Body of pancreas (tissue), 4 donors: Measurements from ENCODE around the gene TMEM38A.

Source experiments
- POLR2A ChIP-seq, 3 donors: fragments of 450-650 bp; IDR thresholded peaks; one replicate each; pipeline ENCODE4 v1.6.1; 2016; ENCODE audit warnings: antibody characterized with exemption in 3 of 3, mild to moderate bottlenecking in 2 of 3
- TF ChIP-seq, protein P1 (sequence below), 7 experiments: fragments of 450-650 bp in 4 of 7; fragments of 200-600 bp in 3 of 7; sonication (generic) in 3 of 7; IDR thresholded peaks; one replicate each; pipeline ENCODE4 v1.5.1; 2016 to 2019; ENCODE audit warnings: antibody characterized with exemption in 7 of 7

DNA sequence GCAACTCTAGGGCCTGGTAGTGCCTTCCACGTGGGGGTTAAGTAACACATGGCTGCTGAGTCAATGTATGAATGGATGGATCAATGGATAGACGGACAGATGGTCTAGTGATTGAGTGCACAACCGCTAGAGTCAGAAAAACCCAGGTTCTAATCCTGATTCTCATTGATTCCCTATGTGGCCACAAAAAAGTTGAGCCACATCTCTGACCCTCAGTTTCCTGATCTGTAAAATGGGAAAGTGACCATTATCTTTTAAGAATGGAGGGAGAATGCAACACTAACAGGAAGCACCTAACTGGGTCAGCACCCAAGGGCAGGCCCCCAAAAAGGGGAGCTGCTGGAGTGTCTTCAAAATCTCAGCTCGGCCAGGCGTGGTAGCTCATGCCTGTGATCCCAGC lies 3.6 kb upstream of the TMEM38A start:
- TF ChIP-seq, protein P1, sequence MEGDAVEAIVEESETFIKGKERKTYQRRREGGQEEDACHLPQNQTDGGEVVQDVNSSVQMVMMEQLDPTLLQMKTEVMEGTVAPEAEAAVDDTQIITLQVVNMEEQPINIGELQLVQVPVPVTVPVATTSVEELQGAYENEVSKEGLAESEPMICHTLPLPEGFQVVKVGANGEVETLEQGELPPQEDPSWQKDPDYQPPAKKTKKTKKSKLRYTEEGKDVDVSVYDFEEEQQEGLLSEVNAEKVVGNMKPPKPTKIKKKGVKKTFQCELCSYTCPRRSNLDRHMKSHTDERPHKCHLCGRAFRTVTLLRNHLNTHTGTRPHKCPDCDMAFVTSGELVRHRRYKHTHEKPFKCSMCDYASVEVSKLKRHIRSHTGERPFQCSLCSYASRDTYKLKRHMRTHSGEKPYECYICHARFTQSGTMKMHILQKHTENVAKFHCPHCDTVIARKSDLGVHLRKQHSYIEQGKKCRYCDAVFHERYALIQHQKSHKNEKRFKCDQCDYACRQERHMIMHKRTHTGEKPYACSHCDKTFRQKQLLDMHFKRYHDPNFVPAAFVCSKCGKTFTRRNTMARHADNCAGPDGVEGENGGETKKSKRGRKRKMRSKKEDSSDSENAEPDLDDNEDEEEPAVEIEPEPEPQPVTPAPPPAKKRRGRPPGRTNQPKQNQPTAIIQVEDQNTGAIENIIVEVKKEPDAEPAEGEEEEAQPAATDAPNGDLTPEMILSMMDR (IDR thresholded peaks at IDR 0.05) = no peak
- TF ChIP-seq POLR2A (IDR thresholded peaks at IDR 0.05) = no peak
